ENCODE results near the gene ABCC4.

DNA sequence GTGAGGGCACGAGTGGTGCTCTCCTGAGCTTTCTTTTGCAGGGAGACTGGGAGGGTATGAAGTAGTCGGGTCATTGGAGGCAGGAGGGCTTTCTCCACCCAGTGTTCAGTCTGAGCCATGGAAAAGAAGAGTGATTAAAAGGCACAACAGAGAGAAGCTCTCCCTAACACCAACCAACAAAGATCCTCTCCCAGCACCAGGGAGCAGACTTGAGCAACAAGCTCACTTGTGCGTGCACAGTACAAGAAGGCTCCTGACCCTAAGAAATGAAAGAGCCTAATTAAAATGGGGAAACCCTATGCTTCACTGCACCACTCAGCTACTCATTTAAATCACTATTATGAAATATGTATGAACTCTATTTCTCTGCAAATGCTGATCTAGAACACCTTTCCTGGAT is 312.6 kb downstream of the ABCC4 start:
- TF ChIP-seq CTCF (IDR thresholded peaks at IDR 0.05) (no peak), EZH2 (IDR thresholded peaks at IDR 0.05; ENCODE audit: borderline replicate concordance, insufficient read depth, low read depth, low read length, poor library complexity, severe bottlenecking) (no peak)
